Endometrial microvascular endothelial cells (primary cell): ENCODE data around the gene RARS1. TPM values are rescaled to one million over a fixed set of nuclear protein-coding genes. Genes with fewer than 3 reads are reported as not detected.

ENCODE experiments used
- in situ Hi-C: cut with HindIII; loops from 2 replicates; pipeline ENCODE4 v1.10.0; 2017; ENCODE audit warnings: low sequenced_read_pairs, low pct_unique_long_range_greater_than_20kb; ENCODE audit errors: inconsistent ontology term
- total RNA-seq: library from RNA; depleted of rRNA; stranded (reverse); fragments of >200 nt; gene quantifications from one replicate; pipeline ENCODE4 v1.2.3, GENCODE V29; 2015; ENCODE audit errors: inconsistent ontology term

RARS1 gene
- total RNA-seq, result 152 TPM

- in situ Hi-C loops, result no loop called here
Measured at GRCh38 chr5:168486136-168486879, at the start of gene RARS1. Gene RARS1 (plus strand): TSS chr5:168486471. CDS start chr5:168486499, 28 bp downstream.

- in situ Hi-C loops, result no loop called here
Measured at GRCh38 chr5:168438349-168438748, 47.9 kb upstream of the RARS1 start.

- in situ Hi-C loops, result no loop called here
Measured at GRCh38 chr5:168443533-168443932, 42.7 kb upstream of the RARS1 start.

- in situ Hi-C loops, result no loop called here
Measured at GRCh38 chr5:168443950-168444700, 42.1 kb upstream of the RARS1 start.

GRCh38 chr5:168446983-168447619 lies 39.2 kb upstream of the RARS1 start:
- in situ Hi-C loops, result no loop called here

GRCh38 chr5:168447808-168448207 lies 38.5 kb upstream of the RARS1 start:
- in situ Hi-C loops, result no loop called here

GRCh38 chr5:168449166-168449565 lies 37.1 kb upstream of the RARS1 start:
- in situ Hi-C loops, result no loop called here

GRCh38 chr5:168451565-168451964 lies 34.7 kb upstream of the RARS1 start:
- in situ Hi-C loops, result no loop called here

- in situ Hi-C loops, result no loop called here
Measured at GRCh38 chr5:168455201-168455600, 31.1 kb upstream of the RARS1 start.

GRCh38 chr5:168457542-168457941 lies 28.7 kb upstream of the RARS1 start:
- in situ Hi-C loops, result no loop called here

GRCh38 chr5:168460606-168461005 lies 25.7 kb upstream of the RARS1 start:
- in situ Hi-C loops, result no loop called here

- in situ Hi-C loops, result no loop called here
Measured at GRCh38 chr5:168463081-168463480, 23.2 kb upstream of the RARS1 start.

GRCh38 chr5:168464214-168464613 lies 22.1 kb upstream of the RARS1 start:
- in situ Hi-C loops, result no loop called here

GRCh38 chr5:168464641-168465040 lies 21.6 kb upstream of the RARS1 start:
- in situ Hi-C loops, result no loop called here

- in situ Hi-C loops, result no loop called here
Measured at GRCh38 chr5:168467755-168468330, 18.4 kb upstream of the RARS1 start.

GRCh38 chr5:168468836-168469235 lies 17.4 kb upstream of the RARS1 start:
- in situ Hi-C loops, result no loop called here

- in situ Hi-C loops, result no loop called here
Measured at GRCh38 chr5:168469816-168470215, 16.5 kb upstream of the RARS1 start.

- in situ Hi-C loops, result no loop called here
Measured at GRCh38 chr5:168471785-168472184, 14.5 kb upstream of the RARS1 start.

GRCh38 chr5:168472329-168472728 lies 13.9 kb upstream of the RARS1 start:
- in situ Hi-C loops, result no loop called here
